Measurements from ENCODE around the gene ESYT3.
"Not testable (repeated sequence)": the region's sequence is repeated elsewhere in the genome, so short reads cannot be mapped to it uniquely, and the experiment has no call there.

Gene ESYT3

DNA sequence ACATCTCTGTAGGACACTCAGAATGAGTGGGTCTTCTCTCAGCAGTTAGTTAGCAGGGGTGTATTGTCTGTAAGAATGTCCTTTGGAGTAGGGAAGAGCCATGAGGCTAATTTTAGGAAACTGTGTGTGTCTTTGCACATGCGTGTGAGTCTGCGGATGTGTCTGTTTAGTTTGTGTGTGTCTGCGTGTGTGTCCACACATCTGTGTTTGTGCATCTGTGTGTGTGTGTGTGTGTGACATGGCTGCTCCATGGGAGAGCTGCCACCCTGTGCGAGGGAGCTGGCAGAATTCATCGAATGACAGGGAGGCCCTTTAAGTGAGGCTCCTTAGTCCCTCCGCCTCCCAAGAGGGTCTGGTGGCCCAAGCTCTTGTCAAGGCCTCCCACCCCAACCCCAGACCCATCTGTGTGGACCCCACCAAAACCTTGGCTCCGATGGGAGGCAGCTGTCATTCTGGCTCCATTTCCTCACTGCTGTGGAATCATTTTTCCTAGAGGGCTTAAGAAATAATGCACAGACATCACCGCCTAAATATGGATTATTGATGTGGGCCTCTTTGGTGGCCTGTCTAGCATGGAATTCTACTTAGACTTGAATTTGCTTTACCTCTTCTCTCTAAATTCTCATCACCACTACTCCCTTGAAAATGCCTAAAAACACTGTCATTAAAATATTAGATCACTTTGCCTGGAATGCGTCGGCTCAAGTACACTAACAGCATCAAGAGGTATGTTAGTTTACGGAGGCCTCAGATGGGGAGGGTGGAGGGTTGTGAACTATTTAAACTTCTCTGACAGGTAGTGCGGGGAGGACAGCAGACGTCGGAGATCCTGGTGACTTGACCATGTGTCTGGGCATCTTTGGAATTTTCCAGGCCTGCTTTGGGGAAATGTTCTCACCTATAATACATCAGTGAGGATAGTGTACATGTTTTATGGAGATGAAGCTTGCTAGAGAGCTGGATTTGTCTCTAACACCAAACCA, 9.4 kb downstream of the ESYT3 start:
- no peak for DNase-seq

DNA sequence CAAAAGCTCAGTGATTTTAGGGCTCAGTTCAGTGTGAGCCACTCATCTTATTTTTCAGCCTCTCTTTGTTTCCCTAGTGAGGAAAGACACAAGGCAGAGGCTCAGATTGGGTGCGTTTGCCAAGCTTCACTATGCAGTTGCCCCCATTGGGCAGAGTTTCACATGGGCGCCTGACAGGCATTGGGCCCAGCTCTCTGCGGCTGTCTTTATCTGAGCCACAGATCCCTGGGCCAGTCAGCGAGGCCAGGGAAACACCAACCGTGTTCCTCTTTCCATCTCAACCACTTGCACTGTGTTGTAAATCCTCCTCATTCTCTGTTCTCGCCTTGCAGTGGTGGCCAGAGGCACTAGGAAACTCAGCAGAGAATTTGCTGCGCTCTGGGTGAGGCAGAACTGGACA, 10.8 kb downstream of the ESYT3 start:
- DNase-seq = no peak

DNA sequence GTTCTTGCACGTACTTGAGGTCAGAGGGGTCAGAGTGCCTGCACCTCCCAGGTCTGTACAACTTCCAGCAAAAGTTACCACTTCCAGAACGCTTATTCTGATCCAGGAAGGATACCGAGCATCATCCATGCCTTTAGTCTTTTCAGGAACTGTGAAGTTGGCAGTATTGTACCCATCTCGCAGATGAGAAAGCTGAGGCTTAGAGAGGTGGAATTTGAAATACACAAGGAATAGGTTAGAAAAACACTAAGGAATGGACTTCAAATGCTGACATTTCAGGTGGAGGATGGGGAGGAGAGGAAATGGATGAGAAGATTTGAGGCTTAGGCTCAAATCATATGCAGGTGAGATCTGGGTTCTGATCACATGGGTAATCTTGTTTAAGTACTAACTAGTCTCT, 11.2 kb downstream of the ESYT3 start:
- DNase-seq = no peak

DNA sequence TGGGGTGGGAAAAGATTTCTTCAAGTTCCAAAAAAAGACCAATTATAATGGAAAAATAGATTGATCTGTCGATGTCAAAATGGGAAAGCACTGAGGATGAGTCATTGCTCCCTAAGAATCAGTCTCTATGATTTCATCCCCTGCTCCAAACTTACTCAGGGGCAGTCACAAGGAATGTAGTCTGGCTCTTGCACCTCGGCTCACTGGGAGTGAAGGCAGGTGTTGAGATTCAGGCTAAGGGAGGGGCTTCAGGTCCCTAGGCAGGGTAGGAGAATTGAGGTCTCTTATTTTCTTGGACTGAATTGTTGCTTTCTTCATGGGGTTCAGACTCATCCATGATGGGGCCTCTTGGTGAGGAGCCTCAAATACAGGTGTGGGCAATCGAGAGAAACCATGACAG, 14.2 kb downstream of the ESYT3 start:
- DNase-seq = no peak

DNA sequence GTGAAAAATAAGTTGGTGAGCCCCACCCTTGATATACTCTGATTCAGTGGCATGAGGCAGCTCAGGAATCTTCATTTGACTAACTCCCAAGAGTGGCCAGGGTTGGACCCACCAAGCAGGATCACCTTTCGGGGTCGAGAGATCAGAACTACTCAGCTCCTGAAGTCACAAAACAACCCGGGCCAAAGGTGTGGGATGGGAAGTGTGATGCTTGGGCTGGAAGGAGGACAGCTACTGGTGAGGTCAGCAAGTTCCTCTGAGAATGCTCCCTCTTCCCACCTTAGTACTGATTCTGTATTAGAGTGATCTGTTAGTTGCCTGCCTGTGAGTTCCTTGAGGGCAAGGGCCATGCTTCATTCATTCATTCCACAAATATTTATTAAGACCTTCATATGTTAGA, 15.1 kb downstream of the ESYT3 start:
- no peak for DNase-seq

DNA sequence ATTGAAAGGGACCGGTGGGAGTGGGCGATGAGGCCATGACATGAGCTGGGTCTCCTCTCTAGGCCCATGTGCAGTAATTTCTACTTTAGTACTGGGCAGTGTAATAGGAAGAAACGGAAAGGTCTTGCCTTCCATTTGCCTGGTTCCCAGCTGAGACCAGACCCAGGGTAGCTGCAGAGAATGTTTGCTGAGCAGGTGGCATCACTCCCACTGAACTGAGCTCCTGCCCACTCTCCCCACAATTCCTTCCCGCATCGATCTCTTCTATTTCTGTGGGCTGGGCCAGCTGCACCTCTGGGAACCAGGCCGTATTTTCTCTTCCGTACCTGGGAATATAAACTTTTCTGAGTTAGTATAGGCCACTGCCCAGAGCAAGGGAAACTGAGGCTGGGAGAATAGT, 15.8 kb downstream of the ESYT3 start:
- no peak for DNase-seq

DNA sequence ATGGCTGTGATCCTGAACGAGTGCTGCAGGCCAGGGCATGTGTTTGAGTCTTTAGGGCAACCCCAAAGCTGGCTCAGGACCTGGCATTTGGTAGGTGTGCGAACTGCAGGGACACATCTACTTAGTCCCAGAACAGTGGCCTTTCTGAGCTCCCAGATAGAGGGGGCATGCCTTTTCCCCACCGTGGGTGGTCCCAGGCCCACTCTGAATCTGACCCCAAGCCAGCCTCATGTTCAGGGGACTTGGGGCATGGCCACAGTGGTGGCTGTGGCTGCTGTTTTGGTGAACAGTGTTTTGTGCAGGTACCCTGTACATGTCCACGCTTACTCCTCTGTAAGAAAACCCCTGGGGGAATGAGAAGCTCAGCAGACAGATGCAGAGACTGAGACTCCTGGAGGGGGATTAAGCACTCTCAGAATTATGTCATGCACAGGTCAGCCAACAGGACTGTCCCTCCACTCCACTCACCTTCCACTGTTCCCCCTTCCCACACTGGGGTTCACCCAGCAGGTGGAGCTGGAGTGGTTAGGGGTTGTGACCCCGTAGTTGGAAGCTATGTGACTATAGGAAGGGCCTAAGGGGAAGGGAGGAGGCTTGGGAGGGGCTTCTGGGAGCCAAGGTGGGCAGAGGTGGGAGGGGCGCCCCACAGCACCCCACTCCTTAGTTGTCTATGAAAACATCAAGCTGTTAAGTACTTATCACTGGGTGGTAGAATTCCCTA, 16.4 kb downstream of the ESYT3 start:
- no peak for DNase-seq

DNA sequence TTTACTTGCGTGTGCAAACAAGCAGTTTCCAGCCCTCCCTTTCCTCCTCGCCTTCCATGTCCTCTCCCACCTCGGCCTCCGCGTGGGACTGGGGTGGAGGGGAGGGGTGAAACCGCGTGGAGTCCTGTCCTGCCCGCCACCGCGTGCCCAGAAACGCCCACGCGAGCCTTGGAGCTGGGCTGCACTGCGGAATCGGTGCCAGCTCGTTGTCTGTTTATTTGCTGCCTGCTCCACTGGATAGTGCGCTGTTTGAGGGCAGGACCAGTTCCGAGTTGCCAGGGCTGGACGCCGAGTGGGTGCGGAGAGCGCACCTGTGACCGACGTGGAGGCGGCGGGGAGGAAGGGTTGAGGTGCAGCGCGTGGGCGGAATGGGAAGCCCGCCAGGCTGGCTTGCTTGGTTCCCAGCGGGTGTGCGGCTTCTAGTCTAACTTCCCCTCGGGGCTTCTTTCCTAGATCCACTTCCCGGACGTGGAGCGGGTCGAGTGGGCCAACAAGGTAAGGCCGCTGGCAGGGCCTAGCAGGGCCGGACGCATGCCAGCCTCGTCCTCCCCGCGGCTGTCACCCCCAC, 17.3 kb downstream of the ESYT3 start:
- no peak for DNase-seq

DNA sequence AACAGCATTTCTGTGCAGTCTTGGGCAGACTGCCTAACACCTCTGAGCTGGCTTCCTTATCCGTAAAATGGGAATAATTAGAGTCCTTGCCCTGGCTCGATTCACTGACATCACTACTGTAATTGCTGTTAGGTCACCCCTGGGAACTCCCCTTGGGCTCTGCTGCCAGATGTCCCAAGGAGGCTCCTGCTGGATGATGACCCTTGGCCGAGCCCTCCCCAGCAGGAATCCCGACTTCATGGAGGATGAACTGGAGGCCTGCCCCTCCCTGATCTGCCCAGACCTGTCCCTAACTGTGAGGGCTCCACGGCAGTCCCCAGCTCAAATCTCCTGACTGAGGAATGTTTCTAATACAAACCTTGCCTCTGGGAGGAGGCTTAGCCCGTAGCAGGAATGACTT, 18.0 kb downstream of the ESYT3 start:
- DNase-seq = no peak

DNA sequence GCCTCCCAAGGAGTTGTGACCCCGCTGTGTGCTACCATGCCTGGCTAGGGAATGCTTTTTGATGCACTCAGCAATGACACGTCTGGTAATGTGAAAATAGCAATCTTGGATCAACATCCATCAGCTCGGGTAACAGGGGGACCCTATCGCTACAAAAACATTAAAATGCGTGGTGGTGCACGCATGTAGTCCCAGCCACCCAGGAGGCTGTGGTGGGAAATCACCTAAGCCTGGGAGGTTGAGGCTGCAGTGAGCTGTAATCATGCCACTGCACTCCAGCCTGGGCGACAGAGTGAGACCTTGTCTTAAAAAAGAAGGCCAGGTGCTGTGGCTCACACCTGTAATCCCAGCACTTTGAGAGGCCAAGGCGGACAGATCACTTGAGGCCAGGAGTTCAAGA, 19.5 kb downstream of the ESYT3 start:
- DNase-seq = not testable (repeated sequence)

DNA sequence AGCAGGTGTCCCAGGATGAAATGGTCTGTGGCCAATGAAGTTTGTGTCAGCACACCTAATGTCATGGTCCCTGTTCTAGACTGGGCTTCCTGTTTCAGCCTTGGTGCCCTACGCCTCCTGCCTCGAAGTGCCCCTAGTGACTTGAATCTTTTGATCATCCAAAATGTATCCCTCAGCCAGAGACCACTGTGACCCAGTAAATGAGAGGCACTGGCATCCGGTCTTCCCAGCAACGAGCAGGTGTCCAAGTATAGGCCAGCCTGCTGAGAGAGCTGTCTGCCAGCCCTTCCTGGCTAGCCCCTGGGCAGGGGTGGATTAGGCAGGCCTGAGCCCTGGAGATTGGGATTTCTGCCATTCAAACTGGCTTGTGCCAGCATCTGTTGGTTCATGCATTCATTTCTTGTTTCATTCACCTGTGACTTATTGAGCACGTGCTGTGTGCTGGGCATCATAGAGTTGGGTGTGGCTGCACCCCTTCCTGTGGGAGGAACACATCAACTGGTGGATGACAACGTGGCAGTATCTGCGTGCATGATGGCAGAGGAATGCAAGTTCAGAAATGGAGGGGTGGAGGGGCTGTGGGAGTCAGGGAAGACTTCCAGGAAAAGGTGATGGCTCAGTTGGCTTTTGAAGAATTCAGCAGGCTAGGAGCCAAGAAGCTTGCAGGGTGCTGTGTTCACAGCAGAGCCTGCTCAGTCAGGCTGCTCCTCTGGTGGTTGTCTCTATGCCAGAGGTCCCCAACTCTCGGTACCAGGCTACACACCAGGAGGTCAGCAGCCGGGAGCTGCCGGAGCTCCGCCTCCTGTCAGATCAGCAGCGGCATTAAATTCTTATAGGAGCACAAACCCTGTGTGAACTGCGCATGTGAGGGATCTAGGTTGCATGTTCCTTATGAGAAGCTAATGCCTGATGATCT, 21.6 kb downstream of the ESYT3 start:
- DNase-seq = no peak

DNA sequence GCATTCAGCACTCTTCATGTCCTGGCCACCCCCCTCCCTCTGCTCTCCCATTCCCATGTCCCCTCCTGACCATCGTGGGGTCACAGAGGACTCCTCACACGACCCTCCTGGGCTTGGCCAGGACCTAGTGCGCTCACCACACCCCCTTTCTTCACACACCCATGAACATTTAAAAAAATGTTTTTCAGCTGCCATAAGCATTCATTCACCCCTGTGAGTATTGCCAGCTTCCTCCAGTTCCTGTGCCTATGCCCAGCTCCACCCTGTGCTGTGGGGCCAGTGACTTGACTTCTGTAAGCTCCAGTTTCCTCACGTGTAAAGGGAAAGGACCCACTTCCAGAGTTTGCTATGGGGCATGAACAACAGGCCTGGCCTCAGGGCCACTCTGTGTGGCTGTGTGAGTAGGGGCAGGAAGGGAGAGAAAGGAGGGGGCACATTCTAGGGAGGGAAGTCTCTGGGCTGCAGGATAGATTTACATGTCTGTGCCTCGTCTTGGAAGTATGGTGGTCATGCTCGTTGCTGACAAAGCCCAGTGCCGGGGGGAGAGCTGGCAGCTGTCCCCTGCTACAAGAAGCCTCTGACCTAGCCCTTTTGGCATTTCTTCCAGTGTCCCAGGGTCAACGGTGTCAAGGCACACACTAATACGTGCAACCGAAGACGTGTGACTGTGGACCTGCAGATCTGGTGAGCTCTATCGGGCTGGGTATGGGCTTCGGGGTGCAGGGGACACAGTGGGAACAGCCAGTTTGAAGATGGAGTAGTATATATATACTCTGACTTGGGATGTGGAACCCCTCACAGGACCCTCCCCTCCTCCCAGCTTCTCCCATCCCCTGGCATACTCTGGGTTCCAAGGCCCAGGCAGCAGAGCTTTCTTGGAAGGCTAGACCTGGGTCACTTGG, 22.8 kb downstream of the ESYT3 start:
- DNase-seq = no peak

DNA sequence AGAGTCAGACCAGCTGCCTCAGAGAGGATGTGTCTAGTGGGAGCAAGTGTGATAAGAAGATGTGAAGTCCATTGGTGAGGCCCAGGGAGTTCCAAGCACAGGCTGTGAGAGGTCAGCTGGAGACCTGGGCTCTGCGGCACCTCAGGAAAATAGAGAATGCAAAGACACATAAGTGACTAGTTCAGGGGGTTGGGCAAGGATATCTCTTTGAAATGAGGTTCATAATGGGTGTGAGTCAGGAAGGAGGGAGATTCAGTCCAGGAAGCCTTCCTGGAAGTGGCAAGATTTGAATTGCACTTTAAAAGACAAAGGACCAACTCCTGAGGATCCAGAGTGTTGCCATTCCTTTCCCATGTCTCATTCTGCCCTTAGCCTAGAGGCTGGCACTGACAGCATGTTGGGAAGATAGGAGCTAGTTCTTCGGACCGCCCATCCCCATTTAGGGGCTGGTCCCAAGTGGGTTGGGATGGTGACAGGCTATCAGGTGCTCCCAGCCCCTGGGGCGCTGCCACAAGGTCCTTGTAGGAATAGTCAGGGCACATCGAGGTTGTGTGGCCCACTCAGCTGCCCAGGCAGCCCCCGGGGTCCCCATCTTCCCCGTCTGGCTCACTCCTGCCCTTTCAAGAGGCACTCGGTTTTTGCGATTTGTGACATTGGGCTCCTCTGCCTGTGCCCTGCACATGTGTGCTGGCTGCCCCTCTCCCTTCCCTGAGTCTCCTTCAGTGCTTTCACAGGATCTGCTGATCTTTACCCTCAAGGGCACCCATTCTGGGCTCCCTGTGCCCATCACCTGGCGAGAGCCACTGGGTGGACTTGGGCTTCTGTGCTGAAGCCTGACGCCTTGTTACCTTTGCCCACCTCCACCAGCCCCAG, 23.7 kb downstream of the ESYT3 start:
- no peak for DNase-seq

DNA sequence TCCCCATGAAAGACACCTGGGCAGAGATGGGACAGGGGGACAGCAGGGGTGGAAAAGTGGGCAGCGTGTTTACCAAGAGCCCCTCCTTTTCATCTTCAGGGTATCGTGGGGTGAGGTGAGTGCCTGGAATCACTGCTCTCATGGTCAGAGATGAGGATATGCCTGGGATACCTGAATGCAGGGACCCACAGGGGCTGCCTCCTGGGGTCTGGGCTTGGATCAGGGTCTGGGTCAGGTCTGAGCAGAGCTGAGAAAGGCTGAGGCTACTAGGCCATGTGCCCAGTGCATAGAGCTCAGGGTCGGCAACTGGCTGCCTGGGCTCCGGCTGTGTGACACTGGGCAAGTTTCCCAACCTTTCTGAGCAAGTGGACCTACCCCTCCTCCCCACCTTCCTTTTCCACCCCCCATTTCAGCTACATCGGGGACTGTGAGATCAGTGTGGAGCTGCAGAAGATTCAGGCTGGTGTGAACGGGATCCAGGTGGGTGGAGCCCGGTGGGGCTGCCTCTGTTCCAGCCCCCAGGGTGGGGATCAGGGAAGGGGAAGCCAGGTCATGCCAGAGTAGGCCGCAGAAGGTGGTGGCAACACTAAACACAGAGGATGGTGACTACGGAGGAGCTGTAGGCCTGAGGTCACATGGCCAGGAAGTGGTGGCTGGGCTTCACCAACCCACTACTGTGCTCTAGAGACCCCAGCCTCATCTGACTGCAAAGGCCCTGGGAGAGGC, 24.5 kb downstream of the ESYT3 start:
- no peak for DNase-seq

DNA sequence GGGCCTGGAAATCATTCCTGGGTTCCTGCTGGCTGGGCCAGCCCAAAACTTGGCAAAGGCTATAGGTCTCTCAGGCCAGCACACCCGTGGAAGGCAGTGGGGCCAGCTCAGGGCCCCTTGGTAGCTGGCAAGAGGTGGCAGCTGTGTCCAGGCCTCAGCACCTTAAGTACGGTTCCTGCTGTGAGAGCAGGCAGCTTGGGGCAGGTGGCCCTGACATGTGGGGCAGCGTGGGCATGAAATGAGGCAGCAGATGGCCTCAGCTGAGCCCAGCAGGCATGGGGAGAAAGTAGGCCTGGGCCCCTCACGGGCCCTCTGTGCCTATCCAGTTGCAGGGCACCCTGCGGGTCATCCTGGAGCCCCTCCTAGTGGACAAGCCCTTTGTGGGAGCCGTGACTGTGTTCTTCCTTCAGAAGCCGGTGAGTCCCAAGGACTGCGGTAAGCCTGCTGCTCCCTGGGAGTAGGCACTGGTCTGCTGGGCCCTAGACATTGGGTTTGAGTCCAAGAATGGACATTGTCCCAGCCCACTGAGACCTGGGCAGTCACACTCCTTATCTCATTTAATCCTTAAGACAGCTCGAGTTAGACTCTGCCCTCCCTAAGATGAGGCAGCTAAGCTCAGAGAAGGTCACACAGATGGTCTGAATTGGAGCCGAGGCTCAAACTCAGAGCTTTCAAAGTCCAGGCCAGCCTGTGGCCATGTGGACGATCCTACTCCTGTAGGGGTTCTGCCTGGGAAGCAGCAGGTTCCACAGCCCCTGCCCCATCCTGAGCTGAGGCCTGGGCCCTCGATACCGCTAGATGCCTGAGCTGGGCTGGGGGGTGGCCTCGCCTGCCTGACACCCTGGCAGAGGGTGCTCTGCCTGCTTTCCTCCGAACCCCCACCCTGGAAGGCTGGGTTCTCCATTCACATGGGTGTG, 25.5 kb downstream of the ESYT3 start:
- no peak for DNase-seq

DNA sequence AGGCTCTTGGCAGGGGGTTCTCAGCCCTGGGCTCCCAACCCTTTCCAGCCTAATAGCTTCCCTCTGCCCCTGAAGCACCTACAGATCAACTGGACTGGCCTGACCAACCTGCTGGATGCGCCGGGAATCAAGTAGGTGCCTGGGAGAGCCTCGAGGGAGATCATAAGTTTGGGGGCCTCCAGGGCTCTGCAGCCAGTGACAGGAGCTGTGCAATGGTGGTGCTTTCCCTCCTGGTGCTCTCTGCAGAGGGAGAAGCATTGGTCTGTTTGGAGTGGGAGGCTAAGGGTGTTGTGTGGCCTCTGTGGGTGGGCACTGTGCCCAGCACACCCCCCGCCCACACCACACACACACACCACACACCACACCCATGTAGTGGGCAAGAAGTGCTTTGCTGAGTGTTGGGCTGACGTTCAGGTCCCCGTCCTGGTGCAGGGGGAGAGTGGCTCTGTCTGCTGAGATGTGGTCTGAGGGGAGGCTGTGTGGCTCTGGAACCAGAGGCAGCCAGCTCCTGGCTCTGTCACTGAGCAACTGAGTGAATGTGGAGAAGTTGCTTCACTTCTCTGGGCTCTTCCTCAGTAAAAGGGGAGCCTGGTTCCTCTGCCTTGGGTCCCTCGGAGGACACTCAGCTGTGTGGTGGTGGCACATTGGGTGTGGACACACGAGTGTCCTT, 26.3 kb downstream of the ESYT3 start:
- DNase-seq = no peak

DNA sequence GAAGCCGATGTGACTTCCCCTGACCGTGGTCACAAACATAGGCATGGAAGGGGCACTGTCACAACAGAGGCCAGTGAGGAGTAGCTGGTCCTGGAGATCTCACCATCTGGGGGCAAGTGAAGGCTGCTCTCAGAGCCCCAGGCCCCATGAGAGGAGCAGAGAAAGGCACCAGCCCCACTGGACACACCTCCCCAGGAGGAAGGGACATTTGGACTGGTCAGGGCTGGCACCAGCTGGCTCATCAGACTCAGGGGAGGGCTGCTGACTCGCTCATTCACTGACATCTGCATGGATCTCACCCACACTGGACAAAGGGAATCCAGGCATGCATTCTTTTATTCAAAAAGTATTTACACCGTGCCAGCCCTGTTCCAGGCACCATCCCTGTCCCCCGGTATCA, 26.8 kb downstream of the ESYT3 start:
- DNase-seq = no peak

DNA sequence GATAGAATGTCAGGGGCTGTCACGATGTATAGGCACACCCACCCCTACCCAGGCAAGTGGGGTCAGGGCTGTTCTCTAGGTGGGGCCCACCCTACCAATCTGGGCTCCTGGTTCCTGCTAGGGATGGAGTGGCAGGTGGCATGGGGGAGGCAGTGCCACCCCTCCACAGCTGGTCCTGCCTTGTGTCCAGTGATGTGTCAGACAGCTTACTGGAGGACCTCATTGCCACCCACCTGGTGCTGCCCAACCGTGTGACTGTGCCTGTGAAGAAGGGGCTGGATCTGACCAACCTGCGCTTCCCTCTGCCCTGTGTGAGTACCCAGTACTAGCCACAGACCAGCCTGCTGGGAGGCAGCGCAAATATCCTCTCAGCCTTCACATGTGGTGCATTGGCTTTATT, 27.5 kb downstream of the ESYT3 start:
- no peak for DNase-seq
